Lung (tissue), 12 donors: ENCODE results near the gene DAGLB. TPM values are rescaled to one million over a fixed set of nuclear protein-coding genes. Genes with fewer than 3 reads are reported as not detected.

Experiments
- ATAC-seq: fragments of 200-7000 bp; cut with Tn5 transposase; one replicate; pipeline ENCODE4 v1.9.1; 2020; ENCODE audit warnings: moderate number of reproducible peaks; ENCODE audit not compliant: insufficient read depth, low FRiP score
- DNase-seq, 3 donors: peaks; one replicate each; pipeline ENCODE4 v3.0.0-alpha.2; 2013 to 2017
- H3K27ac ChIP-seq, 2 donors: one replicate each; pipeline ENCODE4 v1.5.1; 2013; ENCODE audit warnings: mild to moderate bottlenecking in 2 of 2, moderate library complexity in 2 of 2, control low read depth in 1 of 2, inconsistent platforms in 1 of 2, low read depth in 1 of 2, low read length in 1 of 2
- H3K27me3 ChIP-seq, 3 donors: one replicate each; pipeline ENCODE4 v1.5.1; 2013; ENCODE audit warnings: low read length in 2 of 3; ENCODE audit not compliant: control insufficient read depth in 3 of 3, insufficient read depth in 3 of 3
- H3K36me3 ChIP-seq, 4 donors: one replicate each; pipeline ENCODE4 v1.5.1; 2013; ENCODE audit warnings: low read length in 4 of 4, mild to moderate bottlenecking in 1 of 4, moderate library complexity in 1 of 4; ENCODE audit not compliant: control insufficient read depth in 4 of 4, insufficient read depth in 4 of 4
- H3K4me1 ChIP-seq, 5 donors: one replicate each; pipeline ENCODE4 v1.5.1; 2013; ENCODE audit warnings: low read length in 5 of 5, mild to moderate bottlenecking in 2 of 5, moderate library complexity in 1 of 5; ENCODE audit not compliant: control insufficient read depth in 5 of 5, insufficient read depth in 5 of 5
- H3K4me3 ChIP-seq: one replicate; pipeline ENCODE4 v1.5.1; 2013; ENCODE audit warnings: mild to moderate bottlenecking, control low read depth, moderate library complexity
- H3K9ac ChIP-seq, 2 donors: one replicate each; pipeline ENCODE4 v1.5.1; 2013; ENCODE audit warnings: low read length in 2 of 2, control low read depth in 1 of 2; ENCODE audit not compliant: insufficient read depth in 1 of 2
- H3K9me3 ChIP-seq, 4 donors: one replicate each; pipeline ENCODE4 v1.5.1; 2013; ENCODE audit warnings: low read length in 3 of 4, mild to moderate bottlenecking in 1 of 4, moderate library complexity in 1 of 4; ENCODE audit not compliant: control insufficient read depth in 4 of 4, insufficient read depth in 3 of 4
- CTCF ChIP-seq: IDR thresholded peaks from 2 replicates; pipeline ENCODE4 v1.5.1; 2012; ENCODE audit warnings: mild to moderate bottlenecking; ENCODE audit errors: control extremely low read depth, extremely low read depth
- WGBS, 2 donors: extraction: QIAGEN DNeasy Blood & Tissue Kit; methylation state at CpG; one replicate each; pipeline ENCODE4 v1.1.7; 2013; 5-methylcytosine and 5-hydroxymethylcytosine counted together
- polyA plus RNA-seq, 2 donors: library from polyadenylated mRNA; stranded (reverse); fragments of 200-250 nt; gene quantifications; one replicate each; pipeline ENCODE4 v1.2.1, GENCODE V29; 2013
- total RNA-seq, 2 donors: library from RNA; depleted of rRNA in 1 of 2; stranded (reverse); fragments of >200 nt in 1 of 2; gene quantifications; one replicate each; pipeline ENCODE4 v1.2.1, GENCODE V29; 2014 to 2021
- donor health status: control.
- donor health status: control.
- donor health status: Bipolar disorder and iron deficiency.
- donor health status: healthy.
- donor health status: DM: yes; HTN: yes; CAD: no.

The DAGLB gene
- total and polyA plus RNA-seq, 4 donors: 13.9 to 43.3 (median 19.4) TPM

- H3K27ac ChIP-seq: peak overlapping the region; percentile 97 to 100
- peak overlapping the region; percentile 75 for H3K4me3 ChIP-seq
- TF ChIP-seq CTCF: no peak
- WGBS, 2 donors: 4 to 6% methylated on average over 23 of the region's 23 CpGs
- ATAC-seq: no peak
- no peaks in the 10 kb centered on the region for H3K27me3 ChIP-seq
- H3K36me3 ChIP-seq: peaks cover 0 to 7% (median 3%) of the 10 kb centered on the region in 4 donors
- no peaks in the 10 kb centered on the region for H3K9me3 ChIP-seq
- peak; percentile 41 to 68 (median 46) for DNase-seq
- H3K4me1 ChIP-seq: peaks cover 5 to 18% (median 12%) of the 10 kb centered on the region in 5 donors
- H3K9ac ChIP-seq: peak overlapping the region; percentile 69 to 77
These were observed 72.2 kb downstream of the DAGLB start for GRCh38 chr7:6375348-6376101.

- DNase-seq (no peak), ATAC-seq (no peak)
- H3K27ac ChIP-seq: no peak overlapping the region
- no peaks in the 10 kb centered on the region for H3K36me3 ChIP-seq
- no peaks in the 10 kb centered on the region for H3K9me3 ChIP-seq
- H3K4me3 ChIP-seq: no peak overlapping the region
- peaks cover 0 to 2% (median 0%) of the 10 kb centered on the region in 5 donors for H3K4me1 ChIP-seq
- no peak for TF ChIP-seq CTCF
- H3K9ac ChIP-seq: no peak overlapping the region
- H3K27me3 ChIP-seq: no peaks in the 10 kb centered on the region
- 64 to 69% methylated on average over 4 of the region's 4 CpGs for WGBS, 2 donors
These were observed 80.0 kb downstream of the DAGLB start for GRCh38 chr7:6367701-6368211.

GRCh38 chr7:6365451-6365850 lies 82.3 kb downstream of the DAGLB start:
- ATAC-seq (no peak), DNase-seq (no peak)
- TF ChIP-seq CTCF: no peak
- Histone ChIP-seq H3K9me3 (no peaks in the 10 kb centered on the region), H3K36me3 (no peaks in the 10 kb centered on the region), H3K4me1 (peaks cover 0 to 2% (median 0%) of the 10 kb centered on the region in 5 donors), H3K4me3 (no peak overlapping the region), H3K27ac (no peak overlapping the region), H3K27me3 (no peaks in the 10 kb centered on the region), H3K9ac (no peak overlapping the region)
- 77 to 82% methylated on average over 5 of the region's 5 CpGs for WGBS, 2 donors
